ENCODE data around the gene GNE. TPM values are rescaled to one million over a fixed set of nuclear protein-coding genes. Genes with fewer than 3 reads are reported as not detected.

The GNE gene
- total and polyA plus RNA-seq, 10 of the 15 experiments (the other 5 are each of a cell fraction or from before 2014, with no cell fraction given) = 4.1 to 13.6 (median 10.7) TPM

DNA sequence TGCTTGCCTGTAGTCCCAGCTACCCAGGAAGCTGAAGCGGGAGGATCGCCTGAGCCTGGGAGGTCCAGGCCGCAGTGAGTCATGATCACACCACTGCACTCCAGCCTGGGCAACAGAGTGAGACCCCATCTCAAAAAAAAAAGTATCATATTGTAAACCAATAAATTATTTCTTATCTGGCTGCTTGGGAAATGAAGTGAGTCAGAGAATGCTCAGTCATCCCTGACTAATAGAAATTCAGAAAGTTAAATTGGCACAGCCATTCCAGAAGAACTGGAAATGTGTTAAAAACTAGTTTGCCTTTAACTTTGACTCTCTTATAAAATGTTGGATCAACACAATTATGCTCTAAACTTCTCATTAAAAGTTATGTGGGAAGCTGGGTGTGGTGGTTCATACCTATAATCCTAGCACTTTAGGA lies 9.8 kb upstream of the GNE start:
- no peak overlapping the region for H3K4me2 ChIP-seq (ENCODE audit: control insufficient read depth, insufficient read depth)
- DNase-seq (ENCODE audit: low read depth, low spot score) (no peak), FAIRE-seq (no peak), ATAC-seq (no peak)
- no peaks in the 10 kb centered on the region for H3K36me3 ChIP-seq (ENCODE audit: control insufficient read depth in 2 of 2, insufficient read depth in 2 of 2, low read length in 1 of 2)
- no peak overlapping the region for H2AFZ ChIP-seq (ENCODE audit: control insufficient read depth, low read depth, low read length)
- POLR2A ChIA-PET = no interaction called here
- intact Hi-C loops (cut with micrococcal nuclease; ENCODE audit: unreplicated experiment) = no loop called here
- 67% methylated on average over 3 of the region's 3 CpGs for WGBS (ENCODE audit: insufficient coverage, insufficient replicate concordance, low lambda C conversion rate, missing lambda C conversion rate)
- no peaks in the 10 kb centered on the region for H3K9me3 ChIP-seq (replicated peaks; ENCODE audit: control insufficient read depth, insufficient read depth, low read length)
- no peak overlapping the region for H3K9ac ChIP-seq (ENCODE audit: control insufficient read depth, insufficient read depth, low read length)
- TF ChIP-seq PAX5 (IDR thresholded peaks at IDR 0.05; ENCODE audit: borderline replicate concordance, low read depth, low read length) (no peak), NR2C2 (IDR thresholded peaks at IDR 0.05; ENCODE audit: borderline replicate concordance, control insufficient read depth, insufficient read length, low read depth) (no peak), ESRRA (IDR thresholded peaks at IDR 0.05; ENCODE audit: low read length) (no peak), POLR2AphosphoS5 (IDR thresholded peaks at IDR 0.05; ENCODE audit: low read length) (no peak), YY1 (IDR thresholded peaks at IDR 0.05; ENCODE audit: low read depth, low read length) (no peak), NR2F1 (conservative IDR thresholded peaks at IDR 0.05) (no peak), NBN (IDR thresholded peaks at IDR 0.05) (no peak), MXI1 (IDR thresholded peaks at IDR 0.05; ENCODE audit: low read depth, low read length) (no peak)
- TF ChIP-seq, protein P1, sequence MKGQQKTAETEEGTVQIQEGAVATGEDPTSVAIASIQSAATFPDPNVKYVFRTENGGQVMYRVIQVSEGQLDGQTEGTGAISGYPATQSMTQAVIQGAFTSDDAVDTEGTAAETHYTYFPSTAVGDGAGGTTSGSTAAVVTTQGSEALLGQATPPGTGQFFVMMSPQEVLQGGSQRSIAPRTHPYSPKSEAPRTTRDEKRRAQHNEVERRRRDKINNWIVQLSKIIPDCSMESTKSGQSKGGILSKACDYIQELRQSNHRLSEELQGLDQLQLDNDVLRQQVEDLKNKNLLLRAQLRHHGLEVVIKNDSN (IDR thresholded peaks at IDR 0.05; ENCODE audit: borderline replicate concordance, extremely low read length, insufficient read depth, low read depth, low read length) = no peak
- H3K27me3 ChIP-seq (replicated peaks in 1 of 2; ENCODE audit: control insufficient read depth in 2 of 2, insufficient read depth in 2 of 2, low read length in 1 of 2) = no peaks in the 10 kb centered on the region
- in situ Hi-C loops (cut with MboI) = no loop called here
- no peaks in the 10 kb centered on the region for H4K20me1 ChIP-seq (ENCODE audit: control insufficient read depth, insufficient read depth)
- BruUV-seq (replicated peaks) = no TSS peak
- CTCF ChIA-PET = no interaction called here
- RAD21 ChIA-PET (ENCODE audit: unreplicated experiment) = no interaction called here
- H3K27ac ChIP-seq (ENCODE audit: control insufficient read depth, insufficient read depth) = no peak overlapping the region
- no peak overlapping the region for H3K4me3 ChIP-seq
- H3K4me1 ChIP-seq (ENCODE audit: control insufficient read depth, insufficient read depth, low read length) = no peaks in the 10 kb centered on the region
- SMC1A ChIA-PET (ENCODE audit: uncharacterized antibody, unreplicated experiment) = interaction anchor here (0.8 to 1.1 kb wide), 2 partner anchors 11 to 19 kb away, joined by 3 read pairs; no protein-coding TSS in a partner anchor
- H3K79me2 ChIP-seq (ENCODE audit: control insufficient read depth, insufficient read depth, low read length) = no peaks in the 10 kb centered on the region

Data from GM12878 (cell line).